SU-DHL-6 (cell line): ENCODE data around the gene GPR153.

Source experiments
- H2AFZ ChIP-seq: fragments of 200-600 bp; sonication (generic); 2 replicates; pipeline ENCODE4 v1.6.1; 2014; ENCODE audit warnings: low read depth, mild to moderate bottlenecking, moderate library complexity, mixed read lengths, antibody characterized with exemption, low read length; ENCODE audit not compliant: severe bottlenecking
- H3F3A ChIP-seq: fragments of 200-600 bp; shearing (Covaris generic); 2 replicates; pipeline ENCODE4 v1.6.0; 2016; ENCODE audit warnings: antibody characterized with exemption, mild to moderate bottlenecking; ENCODE audit not compliant: insufficient read depth
- H3K27ac ChIP-seq: fragments of 200-600 bp; sonication (generic); 2 replicates; pipeline ENCODE4 v1.5.1; 2016; ENCODE audit warnings: low read depth, mild to moderate bottlenecking, low read length, moderate library complexity, mixed read lengths
- H3K27me3 ChIP-seq: fragments of 200-600 bp; sonication (generic), shearing (Covaris generic); 2 replicates; pipeline ENCODE4 v1.6.0; 2014; ENCODE audit warnings: mild to moderate bottlenecking, low read length
- H3K36me3 ChIP-seq: fragments of 200-600 bp; sonication (generic); 2 replicates; pipeline ENCODE4 v1.6.1; 2014; ENCODE audit warnings: mild to moderate bottlenecking, low read length, mixed read lengths
- H3K4me2 ChIP-seq: fragments of 300-600, 200-600 bp; shearing (Covaris generic), sonication (generic); 2 replicates; pipeline ENCODE4 v1.6.0; 2014; ENCODE audit warnings: low read length, low read depth, mild to moderate bottlenecking; ENCODE audit not compliant: poor library complexity, severe bottlenecking
- H3K4me3 ChIP-seq: fragments of 200-600 bp; sonication (generic); 2 replicates; pipeline ENCODE4 v1.5.1; 2014; ENCODE audit warnings: antibody characterized with exemption, low read length, mild to moderate bottlenecking, mixed read lengths; ENCODE audit not compliant: insufficient read depth, poor library complexity, severe bottlenecking
- H3K79me2 ChIP-seq: fragments of 200-600 bp; sonication (generic); 2 replicates; pipeline ENCODE4 v1.6.1; 2014; ENCODE audit warnings: mild to moderate bottlenecking, low read length, moderate library complexity; ENCODE audit not compliant: insufficient read depth
- H3K9ac ChIP-seq: fragments of 200-600 bp; sonication (generic); 2 replicates; pipeline ENCODE4 v1.7.0; 2014; ENCODE audit warnings: mild to moderate bottlenecking, low read length
- H3K9me2 ChIP-seq: fragments of 200-600 bp; sonication (generic); replicated peaks from 2 replicates; pipeline ENCODE4 v1.6.1; 2014; ENCODE audit warnings: low read length; ENCODE audit not compliant: insufficient read depth
- H3K9me3 ChIP-seq: fragments of 200-600 bp; sonication (generic); 2 replicates; pipeline ENCODE4 v1.6.1; 2014; ENCODE audit warnings: low read length, mixed read lengths; ENCODE audit not compliant: insufficient read depth
- H4K20me1 ChIP-seq: fragments of 200-600 bp; sonication (generic); 2 replicates; pipeline ENCODE4 v1.6.1; 2014; ENCODE audit warnings: low read depth, mild to moderate bottlenecking, antibody characterized with exemption, low read length, moderate library complexity, mixed read lengths
- CTCF ChIP-seq: fragments of 200-600 bp; sonication (generic); IDR thresholded peaks from one replicate; pipeline ENCODE4 v1.5.1; 2017; ENCODE audit warnings: antibody characterized with exemption, mild to moderate bottlenecking, low read length, moderate library complexity; ENCODE audit not compliant: insufficient read depth, poor library complexity, severe bottlenecking
- EZH2phosphoT487 ChIP-seq: fragments of 200-600 bp; sonication (generic), shearing (Covaris generic); conservative IDR thresholded peaks from 2 replicates; pipeline ENCODE4 v1.6.1; 2018; ENCODE audit warnings: mild to moderate bottlenecking, antibody characterized with exemption, low read length, moderate library complexity, mixed read lengths

GPR153 gene

GRCh38 chr1:6247651-6248050 is 13.2 kb downstream of the GPR153 start:
- H3K27ac ChIP-seq = no peak overlapping the region
- H3K36me3 ChIP-seq = no peaks in the 10 kb centered on the region
- no peak overlapping the region for H2AFZ ChIP-seq
- no peak overlapping the region for H3K4me3 ChIP-seq
- H3K9me3 ChIP-seq = no peaks in the 10 kb centered on the region
- no peaks in the 10 kb centered on the region for H3K79me2 ChIP-seq
- no peak overlapping the region for H3K9ac ChIP-seq
- no peaks in the 10 kb centered on the region for H3K9me2 ChIP-seq
- TF ChIP-seq CTCF (no peak), EZH2phosphoT487 (no peak)
- H3F3A ChIP-seq = no peaks in the 10 kb centered on the region
- H3K4me2 ChIP-seq = no peak overlapping the region
- no peaks in the 10 kb centered on the region for H4K20me1 ChIP-seq
- no peaks in the 10 kb centered on the region for H3K27me3 ChIP-seq

DNA sequence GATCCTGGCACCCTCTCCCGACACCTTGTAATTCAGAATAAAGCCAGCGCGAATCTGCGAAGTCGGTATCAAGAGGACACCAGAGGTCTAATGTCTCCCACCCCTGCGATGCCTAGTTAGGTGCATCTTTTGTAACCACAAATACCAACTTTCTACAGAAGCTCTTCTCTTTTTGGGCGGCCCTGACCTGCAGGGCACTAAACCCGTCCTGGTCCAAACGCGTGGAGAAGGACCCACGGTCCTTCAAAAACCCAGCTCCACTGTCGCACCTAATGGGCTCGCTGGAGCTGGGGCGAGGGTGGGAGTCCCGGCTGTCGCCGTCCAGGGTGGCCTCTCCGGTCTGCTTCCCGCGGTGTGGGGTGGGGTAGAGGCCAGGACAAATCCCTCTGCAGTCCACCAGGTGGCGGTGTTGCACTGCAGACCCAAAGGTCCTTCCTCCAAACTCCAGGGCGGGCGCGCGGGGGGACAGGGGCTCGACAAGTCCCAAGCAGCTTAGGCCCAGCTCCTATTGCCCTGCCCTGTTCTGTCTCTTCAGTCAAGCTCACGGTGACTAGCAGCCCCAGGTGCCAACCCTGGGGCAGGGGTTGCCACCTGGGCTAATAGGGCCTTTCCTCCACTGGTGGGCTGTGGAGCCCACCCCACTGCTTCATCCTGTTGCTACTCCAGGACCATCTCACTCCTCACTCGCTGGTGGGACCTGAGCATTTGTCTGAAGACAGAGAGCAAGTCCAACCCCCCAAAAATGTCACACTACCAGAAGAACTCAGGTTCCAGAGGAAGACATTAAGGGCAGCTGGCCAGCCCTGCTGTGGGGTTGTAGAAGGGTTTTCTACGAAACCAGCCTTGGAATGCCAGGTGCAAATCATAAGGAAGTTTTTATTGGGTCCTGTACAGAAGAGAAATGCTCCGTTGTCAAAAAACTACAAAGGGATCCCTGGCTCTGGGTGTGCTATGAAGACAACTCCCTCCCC is 14.1 kb downstream of the GPR153 start:
- no peaks in the 10 kb centered on the region for H3K79me2 ChIP-seq
- H3K4me2 ChIP-seq = no peak overlapping the region
- no peaks in the 10 kb centered on the region for H3K9me2 ChIP-seq
- peak; percentile 74 for TF ChIP-seq CTCF
- TF ChIP-seq EZH2phosphoT487 = no peak
- H3K27me3 ChIP-seq = no peaks in the 10 kb centered on the region
- H3K36me3 ChIP-seq = no peaks in the 10 kb centered on the region
- H4K20me1 ChIP-seq = no peaks in the 10 kb centered on the region
- no peak overlapping the region for H2AFZ ChIP-seq
- no peaks in the 10 kb centered on the region for H3K9me3 ChIP-seq
- no peak overlapping the region for H3K4me3 ChIP-seq
- H3K27ac ChIP-seq = no peak overlapping the region
- H3K9ac ChIP-seq = no peak overlapping the region
- H3F3A ChIP-seq = no peaks in the 10 kb centered on the region

GRCh38 chr1:6245869-6246496 is 14.9 kb downstream of the GPR153 start:
- no peak overlapping the region for H3K9ac ChIP-seq
- no peaks in the 10 kb centered on the region for H3K9me2 ChIP-seq
- no peak for TF ChIP-seq EZH2phosphoT487
- TF ChIP-seq CTCF = no peak
- no peaks in the 10 kb centered on the region for H3K79me2 ChIP-seq
- no peaks in the 10 kb centered on the region for H3F3A ChIP-seq
- H3K9me3 ChIP-seq = no peaks in the 10 kb centered on the region
- no peak overlapping the region for H2AFZ ChIP-seq
- H3K4me3 ChIP-seq = no peak overlapping the region
- no peaks in the 10 kb centered on the region for H3K36me3 ChIP-seq
- H4K20me1 ChIP-seq = no peaks in the 10 kb centered on the region
- no peak overlapping the region for H3K4me2 ChIP-seq
- no peak overlapping the region for H3K27ac ChIP-seq
- H3K27me3 ChIP-seq = no peaks in the 10 kb centered on the region
